Transverse colon (tissue), 4 donors: ENCODE measurements around the gene GPR34. TPM values are rescaled to one million over a fixed set of nuclear protein-coding genes. Genes with fewer than 3 reads are reported as not detected.

Experiments
- DNase-seq: peaks from one replicate; pipeline ENCODE4 v3.0.0-alpha.2; 2019
- H3K27ac ChIP-seq, 4 donors: fragments of 200-600 bp; sonication (generic); 2 replicates each; pipeline ENCODE4 v1.5.1; 2016 to 2018; ENCODE audit warnings: inconsistent platforms in 4 of 4
- H3K27me3 ChIP-seq: fragments of 200-600 bp; sonication (generic); 2 replicates; pipeline ENCODE4 v1.5.1; 2017; ENCODE audit warnings: inconsistent platforms
- H3K36me3 ChIP-seq, 4 donors: fragments of 200-600 bp; sonication (generic); 2 replicates each; pipeline ENCODE4 v1.5.1; 2017 to 2019; ENCODE audit warnings: inconsistent platforms in 4 of 4
- H3K4me1 ChIP-seq, 4 donors: fragments of 200-600 bp; sonication (generic); 2 replicates each; pipeline ENCODE4 v1.5.1; 2017 to 2020; ENCODE audit warnings: inconsistent platforms in 4 of 4
- H3K4me3 ChIP-seq, 4 donors: fragments of 200-600 bp; sonication (generic); 1 replicate in 1 of 4; 2 replicates in 3 of 4; pipeline versions ENCODE4 v1.5.1 to v1.6.1; 2017 to 2019; ENCODE audit warnings: inconsistent platforms in 4 of 4
- H3K9me3 ChIP-seq, 2 donors: fragments of 200-600 bp; sonication (generic); 2 replicates each; pipeline ENCODE4 v1.5.1; 2017 to 2019; ENCODE audit warnings: inconsistent platforms in 2 of 2
- CTCF ChIP-seq, 5 experiments: fragments of 200-600 bp in 3 of 5; fragments of 450-650 bp in 2 of 5; sonication (generic) in 3 of 5; IDR thresholded peaks; 1 replicate in 2 of 5; 2 replicates in 3 of 5; pipeline ENCODE4 v1.5.1; 2016 to 2017; ENCODE audit warnings: antibody characterized with exemption in 5 of 5, inconsistent platforms in 3 of 5, mild to moderate bottlenecking in 2 of 5, moderate library complexity in 1 of 5
- EP300 ChIP-seq: sonication (generic); formaldehyde crosslinking; IDR thresholded peaks from one replicate; pipeline ENCODE4 v1.6.1; 2017; ENCODE audit warnings: antibody characterized with exemption, low read depth
- POLR2A ChIP-seq: fragments of 450-650 bp; IDR thresholded peaks from one replicate; pipeline ENCODE4 v1.6.1; 2016; ENCODE audit warnings: antibody characterized with exemption, mild to moderate bottlenecking, moderate library complexity
- POLR2AphosphoS5 ChIP-seq, 3 donors: sonication (generic); formaldehyde crosslinking; IDR thresholded peaks; one replicate each; pipeline ENCODE4 v1.6.1; 2016; ENCODE audit warnings: antibody characterized with exemption in 3 of 3
- WGBS, 2 donors: methylation state at CpG; one replicate each; pipeline ENCODE4 v1.1.5; 2018; ENCODE audit warnings: low coverage in 1 of 2; 5-methylcytosine and 5-hydroxymethylcytosine counted together
- in situ Hi-C, 4 donors: fragments of 200-750 bp; cut with MboI; loops; one replicate each; pipeline versions ENCODE4 v1.15.0 to v1.15.1; 2017; ENCODE audit warnings: low sequenced_read_pairs in 3 of 4, low pct_ligation_motif_present in 1 of 4, low pct_unique_long_range_greater_than_20kb in 1 of 4
- intact Hi-C: fragments of 100-400 bp; cut with DNase I; formaldehyde crosslinking; loops from one replicate; pipeline ENCODE4 v1.15.1; 2023; ENCODE audit warnings: low total_unique reads
- total RNA-seq, 4 donors: library from RNA; depleted of rRNA; stranded (reverse); fragments of >200 nt; gene quantifications; one replicate each; pipeline ENCODE4 v1.1.0, GENCODE V29; 2016

GPR34 gene
- total RNA-seq, 4 donors from 2014 or later: 1.00 to 6.7 (median 4.3) TPM

GRCh38 chrX:41730081-41730480, 41.3 kb downstream of the GPR34 start:
- TF ChIP-seq EP300: no peak
- no peak for TF ChIP-seq CTCF (IDR thresholded peaks at IDR 0.05)
- no peak for TF ChIP-seq POLR2AphosphoS5 (IDR thresholded peaks at IDR 0.05)
- no peak for TF ChIP-seq POLR2A
- in situ Hi-C loops: no loop called here
- Histone ChIP-seq H3K27ac (no peak overlapping the region), H3K4me1 (no peaks in the 10 kb centered on the region), H3K9me3 (no peaks in the 10 kb centered on the region), H3K36me3 (no peaks in the 10 kb centered on the region), H3K4me3 (no peak overlapping the region), H3K27me3 (no peaks in the 10 kb centered on the region)
- WGBS, 2 donors: 55 to 77% methylated on average over 2 of the region's 2 CpGs
- intact Hi-C loops: no loop called here
- DNase-seq: no peak

- H3K27me3 ChIP-seq: no peaks in the 10 kb centered on the region
- no peak overlapping the region for H3K27ac ChIP-seq
- 84% methylated on average over 2 of the region's 2 CpGs; no CpG with 5 or more reads in 1 of the 2 donors for WGBS, 2 donors
- no peak overlapping the region for H3K4me3 ChIP-seq
- no peaks in the 10 kb centered on the region for H3K36me3 ChIP-seq
- TF ChIP-seq CTCF (IDR thresholded peaks at IDR 0.05): no peak
- no peak for TF ChIP-seq POLR2A
- no peak for TF ChIP-seq POLR2AphosphoS5 (IDR thresholded peaks at IDR 0.05)
- no peak for TF ChIP-seq EP300
- no peaks in the 10 kb centered on the region for H3K4me1 ChIP-seq
- H3K9me3 ChIP-seq: no peaks in the 10 kb centered on the region
- intact Hi-C loops (no loop called here), in situ Hi-C loops (no loop called here)
- DNase-seq: no peak
These were observed 43.5 kb downstream of the GPR34 start for GRCh38 chrX:41732260-41732659.

- no peak for TF ChIP-seq POLR2AphosphoS5 (IDR thresholded peaks at IDR 0.05)
- no peak for DNase-seq
- Histone ChIP-seq H3K4me3 (no peak overlapping the region), H3K36me3 (no peaks in the 10 kb centered on the region), H3K27ac (no peak overlapping the region), H3K9me3 (no peaks in the 10 kb centered on the region), H3K4me1 (no peaks in the 10 kb centered on the region), H3K27me3 (no peaks in the 10 kb centered on the region)
- 52 to 80% methylated on average over 1 of the region's 1 CpG for WGBS, 2 donors
- in situ Hi-C loops (no loop called here), intact Hi-C loops (no loop called here)
These were observed 45.2 kb downstream of the GPR34 start for GRCh38 chrX:41733939-41734338.

GRCh38 chrX:41734530-41734929, 45.8 kb downstream of the GPR34 start:
- in situ Hi-C loops: no loop called here
- no peak overlapping the region for H3K27ac ChIP-seq
- TF ChIP-seq CTCF (IDR thresholded peaks at IDR 0.05) (peak in 2 of 5 experiments; percentile 11), EP300 (no peak), POLR2A (no peak)

DNA sequence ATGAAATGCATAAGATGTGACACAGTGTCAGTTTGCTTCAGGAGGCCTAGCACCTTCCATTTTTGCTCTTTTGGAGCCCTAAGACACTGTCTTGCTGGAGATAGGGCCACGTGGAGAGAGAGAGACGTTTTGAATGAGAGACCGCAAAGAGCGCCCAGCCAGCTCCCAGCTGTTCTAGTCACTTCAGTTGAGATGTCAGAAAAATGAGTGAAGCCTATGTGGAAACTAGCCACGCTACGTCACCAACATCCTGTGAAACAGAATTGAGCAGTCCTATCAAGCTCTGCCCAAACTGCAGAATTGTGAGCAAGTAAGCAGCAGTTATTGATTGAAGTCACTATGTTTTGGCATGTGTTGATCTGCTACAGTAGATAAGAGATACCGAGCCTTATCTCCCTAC, 48.3 kb downstream of the GPR34 start:
- intact Hi-C loops (no loop called here), in situ Hi-C loops (no loop called here)
- no peak for TF ChIP-seq EP300
- TF ChIP-seq POLR2A: no peak
- TF ChIP-seq POLR2AphosphoS5 (IDR thresholded peaks at IDR 0.05): no peak
- TF ChIP-seq CTCF (IDR thresholded peaks at IDR 0.05): no peak
- no peaks in the 10 kb centered on the region for H3K9me3 ChIP-seq
- H3K36me3 ChIP-seq: no peaks in the 10 kb centered on the region
- H3K4me3 ChIP-seq: no peak overlapping the region
- no peaks in the 10 kb centered on the region for H3K4me1 ChIP-seq
- no peaks in the 10 kb centered on the region for H3K27me3 ChIP-seq
- 72 to 76% methylated on average over 3 to 7 of the region's 7 CpGs for WGBS, 2 donors
- DNase-seq: no peak
- no peak overlapping the region for H3K27ac ChIP-seq

More at GRCh38 chrX:41734530-41734929, 45.8 kb downstream of the GPR34 start:
- H3K9me3 ChIP-seq: no peaks in the 10 kb centered on the region
- no peak overlapping the region for H3K4me3 ChIP-seq
- H3K27me3 ChIP-seq: no peaks in the 10 kb centered on the region
- DNase-seq: no peak
- intact Hi-C loops: no loop called here
- H3K36me3 ChIP-seq: no peaks in the 10 kb centered on the region
- no peaks in the 10 kb centered on the region for H3K4me1 ChIP-seq
- WGBS, 2 donors: 13% methylated on average over 1 of the region's 1 CpG; no CpG with 5 or more reads in 1 of the 2 donors
